NK-92 treated with Interleukin-12 subunit alpha and Interleukin-12 subunit beta, amount 100 ng/mL, for 24 hours (cell line): ENCODE measurements around the gene FOXO3B.
"Not testable (repeated sequence)": the region's sequence is repeated elsewhere in the genome, so short reads cannot be mapped to it uniquely, and the experiment has no call there.

Source experiments
- DNase-seq: peaks from one replicate; lab custom pipeline; 2025; lab: John Stamatoyannopoulos, UW

Gene FOXO3B

GRCh38 chr17:18681767-18682571, at the start of gene FOXO3B:
Gene FOXO3B, minus strand, starts transcription at chr17:18682314. Its CDS starts 663 bp downstream, at chr17:18681651.
- DNase-seq: peak; percentile 5

DNA sequence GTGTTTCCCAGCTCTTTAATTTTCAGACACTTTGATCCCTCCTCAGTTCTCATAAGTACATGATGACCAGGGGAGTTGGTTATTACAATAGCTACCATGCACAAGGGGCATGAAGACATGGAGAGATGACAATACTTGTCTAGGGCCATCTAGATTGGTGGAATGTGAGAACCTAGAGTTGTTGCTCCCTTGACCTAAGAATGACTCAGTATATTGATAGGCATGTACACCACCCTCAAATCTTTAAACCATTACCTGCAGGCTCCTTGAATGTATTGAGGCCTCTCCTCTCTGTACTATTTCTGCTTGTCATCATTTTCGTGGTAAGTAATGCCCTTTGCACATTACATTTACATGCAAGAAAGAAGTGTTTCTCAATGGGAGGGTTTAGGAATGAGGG, 41.4 kb upstream of the FOXO3B start:
- DNase-seq: not testable (repeated sequence)

DNA sequence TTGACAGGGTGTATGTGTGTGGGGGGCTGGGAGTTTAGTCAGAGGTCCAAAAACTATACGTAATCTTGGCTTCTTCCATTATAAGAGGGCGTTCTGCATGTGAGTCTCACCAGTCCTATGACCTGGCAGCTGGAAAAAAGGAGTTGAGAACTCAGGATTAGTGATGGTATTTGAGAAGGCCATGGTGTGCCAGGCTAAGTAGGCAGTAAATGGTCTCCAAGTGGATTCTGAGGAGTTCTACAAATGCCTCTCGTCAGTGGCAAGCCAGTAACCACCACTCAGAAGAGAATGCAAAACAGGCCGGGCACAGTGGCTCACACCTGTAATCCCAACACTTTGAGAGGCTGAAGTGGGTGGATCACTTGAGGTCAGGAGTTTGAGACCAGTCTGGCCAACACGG, 40.5 kb upstream of the FOXO3B start:
- not testable (repeated sequence) for DNase-seq

GRCh38 chr17:18721775-18722547, 39.8 kb upstream of the FOXO3B start:
- DNase-seq: not testable (repeated sequence)

GRCh38 chr17:18719428-18720110, 37.5 kb upstream of the FOXO3B start:
- not testable (repeated sequence) for DNase-seq

DNA sequence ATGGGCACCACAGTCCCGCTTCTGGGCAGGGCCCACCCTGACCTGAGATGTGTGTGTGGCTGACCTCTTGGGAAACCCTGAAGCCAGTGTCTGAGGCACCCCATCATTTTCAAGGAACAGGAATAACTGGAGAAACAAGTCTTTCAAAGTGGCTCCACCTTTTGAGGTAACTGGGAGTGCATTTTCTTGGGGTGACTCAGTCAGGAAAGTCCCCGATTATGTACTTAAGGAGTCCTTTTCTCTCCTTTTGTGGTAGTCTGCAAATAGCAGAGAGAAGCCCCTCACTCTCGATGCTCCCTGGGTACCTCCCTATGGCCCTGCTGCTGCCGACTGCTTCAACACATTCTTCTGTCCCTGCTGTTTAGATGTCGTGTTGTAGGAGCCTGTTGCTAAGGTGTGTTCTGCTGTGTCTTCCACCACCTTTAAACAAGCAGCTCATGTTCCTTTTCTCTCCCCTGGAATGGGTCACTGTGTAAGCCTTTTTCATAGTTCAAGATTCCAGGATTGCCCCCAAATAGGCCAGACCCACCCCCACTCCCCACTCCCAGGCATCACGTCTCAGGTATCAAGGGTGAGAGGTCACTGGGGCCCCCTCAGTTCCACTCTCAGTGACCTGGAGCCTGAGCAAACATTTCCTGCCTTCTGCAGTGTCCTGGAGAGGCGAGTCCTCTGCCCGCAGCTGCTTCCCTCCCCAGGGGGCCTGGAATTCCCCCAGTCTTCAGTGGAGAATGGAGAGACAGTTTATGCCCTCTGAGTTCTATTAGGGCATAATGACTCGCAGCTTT, 36.7 kb upstream of the FOXO3B start:
- DNase-seq: not testable (repeated sequence)

- not testable (repeated sequence) for DNase-seq
Measured at GRCh38 chr17:18712354-18712999, 30.4 kb upstream of the FOXO3B start.

GRCh38 chr17:18708215-18708614, 26.1 kb upstream of the FOXO3B start:
- DNase-seq: not testable (repeated sequence)

DNA sequence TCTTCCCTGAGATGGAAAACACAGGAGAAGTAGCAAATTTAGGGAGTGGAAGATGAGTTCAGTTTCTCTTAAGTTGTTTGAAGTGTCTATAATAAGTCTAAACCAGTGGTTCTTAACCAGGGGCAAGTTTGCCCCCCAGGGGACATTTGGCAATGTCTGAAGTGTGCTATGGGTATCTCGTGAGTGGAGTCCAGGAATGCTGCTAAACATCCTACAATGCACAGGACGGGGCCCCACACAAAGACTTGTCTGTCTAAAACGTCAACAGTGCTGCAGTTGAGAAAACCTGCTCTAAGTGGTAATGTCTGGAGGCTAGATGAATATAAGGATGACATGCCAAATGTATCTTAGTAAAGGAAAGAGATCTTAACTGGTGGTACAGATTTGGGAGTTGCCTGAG, 23.8 kb upstream of the FOXO3B start:
- DNase-seq: not testable (repeated sequence)

- not testable (repeated sequence) for DNase-seq
Measured at GRCh38 chr17:18698473-18699103, 16.5 kb upstream of the FOXO3B start.

DNA sequence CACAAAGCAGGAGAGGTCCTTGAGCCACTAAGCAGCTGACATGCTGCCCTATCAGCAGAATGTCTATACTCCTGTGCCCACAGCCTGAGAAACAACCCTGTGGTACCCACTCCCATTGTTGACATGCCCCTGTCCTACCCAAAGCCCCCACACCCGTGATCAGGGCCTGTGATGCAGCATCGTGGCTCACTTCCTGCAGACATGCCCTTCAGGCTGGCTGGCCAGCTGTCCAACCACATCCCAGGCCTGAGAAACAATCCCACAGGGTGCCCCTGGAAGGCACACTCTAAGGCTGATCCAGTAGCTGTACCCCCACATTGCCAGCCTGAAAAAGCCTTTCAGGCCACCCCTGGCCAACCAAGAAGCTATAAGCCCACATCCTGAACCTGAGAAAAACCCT, 13.0 kb upstream of the FOXO3B start:
- DNase-seq: not testable (repeated sequence)

DNA sequence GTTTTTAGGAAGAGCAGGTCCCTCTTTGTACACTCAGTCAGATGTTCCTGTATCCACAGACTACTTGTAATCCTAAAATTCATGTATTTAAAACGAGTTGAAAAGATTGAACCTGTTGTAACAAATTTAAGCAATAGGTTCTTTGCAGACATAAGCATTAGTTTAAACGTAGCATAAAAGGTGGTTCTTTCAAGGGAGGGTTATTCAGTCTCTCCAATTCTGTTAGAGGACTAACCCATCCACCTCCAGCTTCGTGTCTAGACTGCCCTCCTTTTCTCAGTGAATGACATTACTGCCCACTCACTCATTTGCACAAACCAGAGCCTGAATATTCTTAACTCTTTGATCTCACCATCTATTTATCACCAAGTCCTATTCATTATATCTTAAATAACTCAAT, 554 bp upstream of the FOXO3B start:
- not testable (repeated sequence) for DNase-seq

DNA sequence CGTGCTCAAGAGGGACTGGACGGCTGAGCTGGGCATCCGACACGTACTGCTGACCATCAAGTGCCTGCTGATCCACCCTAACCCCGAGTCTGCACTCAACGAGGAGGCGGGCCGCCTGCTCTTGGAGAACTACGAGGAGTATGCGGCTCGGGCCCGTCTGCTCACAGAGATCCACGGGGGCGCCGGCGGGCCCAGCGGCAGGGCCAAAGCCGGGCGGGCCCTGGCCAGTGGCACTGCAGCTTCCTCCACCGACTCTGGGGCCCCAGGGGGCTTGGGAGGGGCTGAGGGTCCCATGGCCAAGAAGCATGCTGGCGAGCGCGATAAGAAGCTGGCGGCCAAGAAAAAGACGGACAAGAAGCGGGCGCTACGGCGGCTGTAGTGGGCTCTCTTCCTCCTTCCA, 4.7 kb downstream of the FOXO3B start:
- not testable (repeated sequence) for DNase-seq

DNA sequence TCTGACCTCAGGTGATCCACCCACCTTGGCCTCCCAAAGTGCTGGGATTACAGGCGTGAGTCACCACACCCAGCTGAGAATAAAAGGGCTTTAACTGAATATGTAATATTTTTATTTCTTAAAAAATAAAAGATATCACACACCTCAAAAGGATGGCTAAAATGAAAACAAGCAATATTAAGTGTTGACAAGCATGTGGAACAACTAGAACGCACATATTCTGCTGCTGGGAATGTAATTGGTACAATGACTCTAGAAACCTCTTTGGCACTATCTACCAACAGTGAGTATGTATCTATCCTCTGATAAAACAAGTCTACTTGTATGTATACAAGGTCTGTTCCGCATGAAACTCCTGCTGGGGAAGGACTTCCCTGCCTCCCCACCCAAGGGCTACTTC, 5.2 kb downstream of the FOXO3B start:
- not testable (repeated sequence) for DNase-seq

DNA sequence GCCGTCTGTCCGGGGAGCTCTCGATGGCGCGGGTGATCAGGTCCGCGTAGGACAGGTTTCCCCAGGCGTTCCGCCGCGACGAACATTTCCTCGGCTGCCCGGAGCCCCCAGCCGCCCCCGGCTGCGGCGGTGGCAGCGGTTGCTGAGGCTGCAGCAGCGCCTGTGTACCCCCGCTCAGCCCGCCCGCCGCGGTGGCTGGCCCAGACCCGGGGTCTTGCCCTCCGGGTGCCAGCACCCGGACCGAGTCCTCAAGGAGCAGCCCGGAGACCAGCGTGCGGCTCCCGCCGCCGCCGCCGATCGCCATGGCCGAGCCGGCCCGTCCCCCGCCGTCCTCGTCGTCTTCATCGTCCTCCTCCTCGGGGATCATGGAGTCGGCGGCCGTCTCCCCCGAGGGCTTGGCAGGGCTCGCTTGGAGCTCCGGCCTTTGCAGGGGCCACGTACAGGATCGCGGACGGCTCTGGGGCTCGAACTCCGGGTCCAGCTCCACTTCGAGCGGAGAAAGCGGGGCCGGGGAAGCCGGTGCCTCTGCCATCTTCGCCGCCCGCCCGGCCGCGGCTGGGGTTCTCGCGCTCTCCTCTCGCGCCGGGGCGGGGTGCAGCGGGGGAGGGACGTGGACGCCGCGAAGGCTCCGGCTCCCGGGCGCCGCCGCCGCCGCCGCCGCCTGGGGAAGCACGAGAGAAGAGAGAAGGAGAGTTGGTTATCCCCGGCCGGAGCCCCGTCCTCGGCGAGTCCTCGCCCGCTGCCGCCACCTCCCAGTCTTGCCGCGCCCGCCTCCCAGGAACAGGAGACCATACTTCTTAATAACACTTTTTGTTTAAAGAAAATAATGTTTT, 9.5 kb downstream of the FOXO3B start:
- DNase-seq: not testable (repeated sequence)

DNA sequence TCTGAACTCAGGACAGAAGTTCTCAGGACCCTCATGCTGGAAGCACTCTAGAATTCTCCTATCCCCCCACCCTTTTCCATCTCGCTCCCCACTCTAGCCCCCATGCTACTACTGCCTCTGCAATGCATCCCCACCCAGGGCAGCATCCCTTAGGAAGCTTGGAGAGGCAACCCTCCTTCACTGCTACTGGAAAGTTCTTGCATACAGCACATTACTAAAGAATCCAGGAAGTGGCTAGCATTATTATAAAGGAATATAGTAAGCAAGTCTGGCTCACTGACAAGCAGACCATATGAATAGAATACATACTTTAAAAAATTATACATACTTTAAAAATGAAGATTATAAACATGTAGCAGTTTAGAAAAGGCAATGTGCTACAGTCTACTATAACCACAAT, 13.5 kb downstream of the FOXO3B start:
- not testable (repeated sequence) for DNase-seq

GRCh38 chr17:18667535-18667934, 14.6 kb downstream of the FOXO3B start:
- not testable (repeated sequence) for DNase-seq

DNA sequence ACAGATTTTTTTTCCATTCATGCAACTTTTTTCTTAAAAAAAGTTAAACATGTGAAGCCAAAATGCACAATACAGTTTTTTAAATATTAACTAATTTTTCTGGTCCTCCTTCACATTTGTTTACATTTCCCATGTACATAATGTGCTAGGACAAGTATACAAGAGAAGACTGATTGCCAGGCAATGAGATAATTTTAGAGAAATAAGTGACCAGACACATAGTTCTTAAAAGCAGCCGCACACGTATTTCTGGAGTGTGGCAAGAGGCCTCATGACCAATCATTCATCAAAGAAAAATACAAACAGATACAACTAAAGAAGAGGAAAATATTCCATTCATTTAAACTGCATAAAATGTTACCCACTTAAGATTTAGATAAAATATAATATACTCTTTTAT, 15.8 kb downstream of the FOXO3B start:
- DNase-seq: not testable (repeated sequence)

DNA sequence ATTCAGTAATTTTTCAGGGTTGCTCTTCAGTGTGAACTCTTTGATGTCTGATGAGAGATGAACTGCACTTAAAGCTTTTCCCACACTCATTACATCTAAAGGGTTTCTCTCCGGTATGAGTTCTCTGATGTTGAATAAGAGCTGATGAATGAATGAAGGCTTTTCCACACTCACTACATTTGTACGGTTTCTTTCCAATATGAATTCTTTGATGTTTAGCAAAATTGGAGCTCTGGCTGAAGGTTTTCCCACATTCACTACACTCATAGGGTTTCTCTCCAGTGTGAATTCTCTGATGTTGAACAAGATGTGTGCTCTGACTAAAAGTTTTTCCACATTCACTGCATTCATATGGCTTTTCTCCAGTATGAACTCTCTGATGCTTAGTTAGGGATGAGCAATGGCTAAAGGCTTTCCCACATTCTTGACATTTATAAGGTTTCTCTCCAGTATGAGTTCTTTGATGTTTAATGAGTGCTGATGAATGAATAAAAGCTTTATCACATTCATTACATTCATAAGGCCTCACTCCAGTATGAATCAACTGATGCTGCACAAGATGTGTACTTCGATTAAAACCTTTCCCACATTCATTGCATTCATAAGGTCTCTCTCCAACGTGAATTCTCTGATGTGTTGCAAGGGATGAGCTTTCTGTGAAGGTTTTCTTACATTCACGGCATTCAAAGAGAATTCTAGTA, 20.0 kb downstream of the FOXO3B start:
- DNase-seq: not testable (repeated sequence)
